Activated T-helper 17 cell treated with anti-CD3 and anti-CD28 coated beads, Interleukin-2, amount 50 U/mL, for 72 hours (primary cell): Measurements from ENCODE around the gene NPIPA1. TPM values are rescaled to one million over a fixed set of nuclear protein-coding genes. Genes with fewer than 3 reads are reported as not detected.
"Not testable (repeated sequence)": the region's sequence is repeated elsewhere in the genome, so short reads cannot be mapped to it uniquely, and the experiment has no call there.

Experiments used
- ATAC-seq: fragments of 150-1000 bp; cut with Tn5 transposase; replicated peaks from 2 replicates; pipeline ENCODE4 v1.10.0; 2021; ENCODE audit warnings: mild to moderate bottlenecking, moderate library complexity
- H3K27ac Mint-ChIP-seq: one replicate; pipeline ENCODE4 v1.8.0; 2022; ENCODE audit warnings: mixed read lengths
- H3K27me3 Mint-ChIP-seq: one replicate; pipeline ENCODE4 v1.8.0; 2022; ENCODE audit warnings: mixed read lengths
- H3K36me3 Mint-ChIP-seq: one replicate; pipeline ENCODE4 v1.8.0; 2022; ENCODE audit warnings: low read depth, mild to moderate bottlenecking, mixed read lengths
- H3K4me1 Mint-ChIP-seq: one replicate; pipeline ENCODE4 v1.8.0; 2022; ENCODE audit warnings: mixed read lengths
- H3K4me3 Mint-ChIP-seq: one replicate; pipeline ENCODE4 v1.8.0; 2022; ENCODE audit warnings: mild to moderate bottlenecking, mixed read lengths
- H3K9me3 Mint-ChIP-seq: one replicate; pipeline ENCODE4 v1.8.0; 2022; ENCODE audit warnings: mixed read lengths
- total RNA-seq, 2 donors: library from RNA; stranded (reverse); gene quantifications; one replicate each; pipeline ENCODE4 v1.2.3, GENCODE V29; 2022

Gene NPIPA1
- total RNA-seq, 2 donors from 2014 or later, result 98.7 to 109 TPM

- not testable (repeated sequence) for H3K27ac Mint-ChIP-seq, H3K9me3 Mint-ChIP-seq, H3K27me3 Mint-ChIP-seq, H3K4me1 Mint-ChIP-seq, ATAC-seq, H3K36me3 Mint-ChIP-seq, H3K4me3 Mint-ChIP-seq
These were observed 14.3 kb upstream of the NPIPA1 start for GRCh38 chr16:14922968-14923367.

- H3K36me3 Mint-ChIP-seq, ATAC-seq, H3K27ac Mint-ChIP-seq, H3K4me3 Mint-ChIP-seq, H3K9me3 Mint-ChIP-seq, H3K4me1 Mint-ChIP-seq, H3K27me3 Mint-ChIP-seq: not testable (repeated sequence)
These were observed 13.7 kb upstream of the NPIPA1 start for GRCh38 chr16:14923394-14924088.

GRCh38 chr16:14924359-14924758 is 12.9 kb upstream of the NPIPA1 start:
- not testable (repeated sequence) for H3K4me3 Mint-ChIP-seq, H3K27ac Mint-ChIP-seq, ATAC-seq, H3K9me3 Mint-ChIP-seq, H3K27me3 Mint-ChIP-seq, H3K36me3 Mint-ChIP-seq, H3K4me1 Mint-ChIP-seq

GRCh38 chr16:14924982-14925381 is 12.3 kb upstream of the NPIPA1 start:
- not testable (repeated sequence) for H3K27ac Mint-ChIP-seq, H3K27me3 Mint-ChIP-seq, H3K36me3 Mint-ChIP-seq, H3K4me1 Mint-ChIP-seq, ATAC-seq, H3K9me3 Mint-ChIP-seq, H3K4me3 Mint-ChIP-seq

- H3K27ac Mint-ChIP-seq, ATAC-seq, H3K27me3 Mint-ChIP-seq, H3K4me1 Mint-ChIP-seq, H3K9me3 Mint-ChIP-seq, H3K36me3 Mint-ChIP-seq, H3K4me3 Mint-ChIP-seq: not testable (repeated sequence)
These were observed 9.1 kb upstream of the NPIPA1 start for GRCh38 chr16:14928064-14928714.

- not testable (repeated sequence) for H3K36me3 Mint-ChIP-seq, H3K27me3 Mint-ChIP-seq
These were observed 8.1 kb upstream of the NPIPA1 start for GRCh38 chr16:14929176-14929575.

GRCh38 chr16:14930246-14930645 is 7.0 kb upstream of the NPIPA1 start:
- not testable (repeated sequence) for H3K27ac Mint-ChIP-seq, H3K27me3 Mint-ChIP-seq, H3K4me3 Mint-ChIP-seq, H3K9me3 Mint-ChIP-seq, H3K4me1 Mint-ChIP-seq, ATAC-seq, H3K36me3 Mint-ChIP-seq

More at GRCh38 chr16:14929176-14929575, 8.1 kb upstream of the NPIPA1 start:
- not testable (repeated sequence) for H3K9me3 Mint-ChIP-seq, H3K4me3 Mint-ChIP-seq, ATAC-seq, H3K27ac Mint-ChIP-seq, H3K4me1 Mint-ChIP-seq

- H3K9me3 Mint-ChIP-seq, H3K4me3 Mint-ChIP-seq, H3K27ac Mint-ChIP-seq, H3K4me1 Mint-ChIP-seq, ATAC-seq, H3K27me3 Mint-ChIP-seq, H3K36me3 Mint-ChIP-seq: not testable (repeated sequence)
These were observed 6.3 kb upstream of the NPIPA1 start for GRCh38 chr16:14930971-14931370.

- not testable (repeated sequence) for ATAC-seq, H3K36me3 Mint-ChIP-seq
These were observed 4.5 kb upstream of the NPIPA1 start for GRCh38 chr16:14932581-14933375.

GRCh38 chr16:14937994-14938393 is 751 bp downstream of the NPIPA1 start:
- H3K4me3 Mint-ChIP-seq, H3K27ac Mint-ChIP-seq, H3K9me3 Mint-ChIP-seq, H3K27me3 Mint-ChIP-seq, H3K4me1 Mint-ChIP-seq, H3K36me3 Mint-ChIP-seq, ATAC-seq: not testable (repeated sequence)

More at GRCh38 chr16:14932581-14933375, 4.5 kb upstream of the NPIPA1 start:
- not testable (repeated sequence) for H3K27me3 Mint-ChIP-seq, H3K4me1 Mint-ChIP-seq, H3K4me3 Mint-ChIP-seq, H3K9me3 Mint-ChIP-seq, H3K27ac Mint-ChIP-seq

- not testable (repeated sequence) for H3K4me3 Mint-ChIP-seq, H3K27me3 Mint-ChIP-seq, H3K9me3 Mint-ChIP-seq, ATAC-seq, H3K27ac Mint-ChIP-seq, H3K36me3 Mint-ChIP-seq, H3K4me1 Mint-ChIP-seq
These were observed 5.4 kb downstream of the NPIPA1 start for GRCh38 chr16:14942686-14943085.

GRCh38 chr16:14955546-14956231 is 18.4 kb downstream of the NPIPA1 start:
- H3K9me3 Mint-ChIP-seq, result no peaks in the 10 kb centered on the region
- H3K4me1 Mint-ChIP-seq, result no peaks in the 10 kb centered on the region
- H3K36me3 Mint-ChIP-seq, result no peaks in the 10 kb centered on the region
- H3K27ac Mint-ChIP-seq, result no peak overlapping the region
- H3K27me3 Mint-ChIP-seq, result no peaks in the 10 kb centered on the region
- no peak overlapping the region for H3K4me3 Mint-ChIP-seq
- no peak for ATAC-seq

GRCh38 chr16:14957576-14958322 is 20.5 kb downstream of the NPIPA1 start:
- Mint-ChIP-seq H3K27ac (no peak overlapping the region), H3K27me3 (no peaks in the 10 kb centered on the region), H3K36me3 (no peaks in the 10 kb centered on the region), H3K4me3 (no peak overlapping the region), H3K9me3 (no peaks in the 10 kb centered on the region), H3K4me1 (no peaks in the 10 kb centered on the region)
- no peak for ATAC-seq

- Mint-ChIP-seq H3K9me3 (no peaks in the 10 kb centered on the region), H3K27me3 (peaks cover 2% of the 10 kb centered on the region), H3K4me1 (no peaks in the 10 kb centered on the region), H3K36me3 (no peaks in the 10 kb centered on the region), H3K4me3 (no peak overlapping the region), H3K27ac (no peak overlapping the region)
- ATAC-seq, result no peak
These were observed 21.0 kb downstream of the NPIPA1 start for GRCh38 chr16:14958323-14958600.
